ENCODE results near the gene FAM76B. TPM values are rescaled to one million over a fixed set of nuclear protein-coding genes. Genes with fewer than 3 reads are reported as not detected.

FAM76B gene
- total RNA-seq, 1 donor from 2014 or later, result 139 TPM

- peaks cover 3% of the 10 kb centered on the region for H3F3A ChIP-seq (ENCODE audit: low read depth)
- no peaks in the 10 kb centered on the region for H4K20me1 ChIP-seq (ENCODE audit: low read depth)
- no peak overlapping the region for H3K27ac ChIP-seq
- H3K36me3 ChIP-seq, result peaks cover 4% of the 10 kb centered on the region
- H3K4me1 Mint-ChIP-seq, result no peaks in the 10 kb centered on the region
- H3K79me2 ChIP-seq (ENCODE audit: low read depth), result no peaks in the 10 kb centered on the region
- H3K27me3 Mint-ChIP-seq (ENCODE audit: insufficient read depth, low read depth), result no peaks in the 10 kb centered on the region
- no peak overlapping the region for H3K9ac ChIP-seq
- no peaks in the 10 kb centered on the region for H3K9me3 Mint-ChIP-seq
- no peak overlapping the region for H3K4me3 Mint-ChIP-seq
- H3K27ac Mint-ChIP-seq, result no peak overlapping the region
- no peak overlapping the region for H2AFZ ChIP-seq (replicated peaks)
- no peaks in the 10 kb centered on the region for H3K9me3 ChIP-seq (ENCODE audit: low read depth)
- H3K27me3 ChIP-seq, result no peaks in the 10 kb centered on the region
- peaks cover 29% of the 10 kb centered on the region for H3K36me3 Mint-ChIP-seq
- no peak overlapping the region for H3K4me2 ChIP-seq
- DNase-seq (ENCODE audit: low spot score), result no peak
- no peak for TF ChIP-seq CTCF (IDR thresholded peaks at IDR 0.05)
- TF ChIP-seq EZH2phosphoT487 (IDR thresholded peaks at IDR 0.05), result no peak
- TF ChIP-seq EZH2 (IDR thresholded peaks at IDR 0.05), result no peak
- H3K4me1 ChIP-seq, result no peaks in the 10 kb centered on the region
- H3K4me3 ChIP-seq, result no peak overlapping the region
These were observed 40.1 kb upstream of the FAM76B start for GRCh38 chr11:95829580-95830259.

GRCh38 chr11:95827696-95828095 is 38.1 kb upstream of the FAM76B start:
- Histone ChIP-seq H3F3A (ENCODE audit: low read depth) (no peaks in the 10 kb centered on the region), H3K4me1 (no peaks in the 10 kb centered on the region), H3K4me3 (no peak overlapping the region), H4K20me1 (ENCODE audit: low read depth) (no peaks in the 10 kb centered on the region), H3K9me3 (ENCODE audit: low read depth) (no peaks in the 10 kb centered on the region), H2AFZ (replicated peaks) (no peak overlapping the region), H3K9ac (no peak overlapping the region), H3K79me2 (ENCODE audit: low read depth) (no peaks in the 10 kb centered on the region), H3K36me3 (no peaks in the 10 kb centered on the region), H3K27me3 (no peaks in the 10 kb centered on the region), H3K27ac (no peak overlapping the region), H3K4me2 (no peak overlapping the region)
- Mint-ChIP-seq H3K27ac (no peak overlapping the region), H3K4me3 (no peak overlapping the region), H3K27me3 (ENCODE audit: insufficient read depth, low read depth) (no peaks in the 10 kb centered on the region), H3K4me1 (no peaks in the 10 kb centered on the region), H3K36me3 (peaks cover 31% of the 10 kb centered on the region), H3K9me3 (no peaks in the 10 kb centered on the region)
- TF ChIP-seq CTCF (IDR thresholded peaks at IDR 0.05) (no peak), EZH2phosphoT487 (IDR thresholded peaks at IDR 0.05) (no peak), EZH2 (IDR thresholded peaks at IDR 0.05) (no peak)
- DNase-seq (ENCODE audit: low spot score), result no peak

- no peak for DNase-seq (ENCODE audit: low spot score)
- Histone ChIP-seq H4K20me1 (ENCODE audit: low read depth) (no peaks in the 10 kb centered on the region), H3F3A (ENCODE audit: low read depth) (no peaks in the 10 kb centered on the region), H3K4me3 (no peak overlapping the region), H3K9ac (no peak overlapping the region), H3K27me3 (no peaks in the 10 kb centered on the region), H3K36me3 (peaks cover 11% of the 10 kb centered on the region), H3K9me3 (ENCODE audit: low read depth) (no peaks in the 10 kb centered on the region), H3K79me2 (ENCODE audit: low read depth) (no peaks in the 10 kb centered on the region), H2AFZ (replicated peaks) (no peak overlapping the region), H3K27ac (no peak overlapping the region), H3K4me2 (no peak overlapping the region), H3K4me1 (no peaks in the 10 kb centered on the region)
- H3K4me1 Mint-ChIP-seq, result no peaks in the 10 kb centered on the region
- H3K36me3 Mint-ChIP-seq, result peaks cover 51% of the 10 kb centered on the region
- TF ChIP-seq EZH2 (IDR thresholded peaks at IDR 0.05) (no peak), CTCF (IDR thresholded peaks at IDR 0.05) (no peak), EZH2phosphoT487 (IDR thresholded peaks at IDR 0.05) (no peak)
- H3K4me3 Mint-ChIP-seq, result no peak overlapping the region
- H3K27me3 Mint-ChIP-seq (ENCODE audit: insufficient read depth, low read depth), result no peaks in the 10 kb centered on the region
- no peak overlapping the region for H3K27ac Mint-ChIP-seq
- H3K9me3 Mint-ChIP-seq, result no peaks in the 10 kb centered on the region
These were observed 32.1 kb upstream of the FAM76B start for GRCh38 chr11:95821640-95822039.
